GM19463 (cell line): ENCODE data around the gene ZNF766.
"Not testable (repeated sequence)": the region's sequence is repeated elsewhere in the genome, so short reads cannot be mapped to it uniquely, and the experiment has no call there.

Source experiments
- ATAC-seq: cut with Tn5 transposase; IDR thresholded peaks from one replicate; pipeline ENCODE4 v1.9.1; 2021; ENCODE audit warnings: mild to moderate bottlenecking, moderate library complexity; ENCODE audit not compliant: unreplicated experiment

Gene ZNF766

GRCh38 chr19:52274191-52274590, 4.8 kb downstream of the ZNF766 start:
- no peak for ATAC-seq

- no peak for ATAC-seq
Measured at GRCh38 chr19:52275988-52276387, 6.6 kb downstream of the ZNF766 start.

GRCh38 chr19:52277471-52277870, 8.1 kb downstream of the ZNF766 start:
- ATAC-seq: no peak

GRCh38 chr19:52286256-52286655, 16.9 kb downstream of the ZNF766 start:
- ATAC-seq: no peak

- no peak for ATAC-seq
Measured at GRCh38 chr19:52291781-52292180, 22.4 kb downstream of the ZNF766 start.

GRCh38 chr19:52292946-52293345, 23.6 kb downstream of the ZNF766 start:
- ATAC-seq: not testable (repeated sequence)

- ATAC-seq: no peak
Measured at GRCh38 chr19:52296400-52296772, 27.0 kb downstream of the ZNF766 start.

GRCh38 chr19:52296773-52297600, 27.6 kb downstream of the ZNF766 start, which contains the start of gene ZNF480:
Gene ZNF480, plus strand, starts transcription at chr19:52297169. Its CDS starts 3,244 bp downstream, at chr19:52300413.
- no peak for ATAC-seq

- ATAC-seq: no peak
Measured at GRCh38 chr19:52297601-52298364, 28.4 kb downstream of the ZNF766 start.

- no peak for ATAC-seq
Measured at GRCh38 chr19:52307275-52307674, 37.9 kb downstream of the ZNF766 start.

- no peak for ATAC-seq
Measured at GRCh38 chr19:52322429-52322828, 53.0 kb downstream of the ZNF766 start.

- ATAC-seq: no peak
Measured at GRCh38 chr19:52331757-52332156, 62.4 kb downstream of the ZNF766 start.

GRCh38 chr19:52335768-52336116, 66.4 kb downstream of the ZNF766 start:
- peak; percentile 27 for ATAC-seq

GRCh38 chr19:52336117-52336790, 66.9 kb downstream of the ZNF766 start, which contains the start of gene ZNF610:
Gene ZNF610, plus strand, starts transcription at chr19:52336243. Its CDS starts 12,930 bp downstream, at chr19:52349173.
- ATAC-seq: peak; percentile 77

GRCh38 chr19:52336791-52337381, 67.5 kb downstream of the ZNF766 start:
- ATAC-seq: no peak

GRCh38 chr19:52339022-52339421, 69.6 kb downstream of the ZNF766 start:
- not testable (repeated sequence) for ATAC-seq

- ATAC-seq: no peak
Measured at GRCh38 chr19:52343548-52343947, 74.2 kb downstream of the ZNF766 start.

GRCh38 chr19:52345162-52345561, 75.8 kb downstream of the ZNF766 start:
- ATAC-seq: no peak
